Activated naive CD4-positive, alpha-beta T cell treated with Interleukin-2 at 50 U/mL for 16 hours (primary cell): ENCODE measurements around the gene CARD11.
"Not testable (repeated sequence)": the region's sequence is repeated elsewhere in the genome, so short reads cannot be mapped to it uniquely, and the experiment has no call there.

Source experiments
- DNase-seq: peaks from one replicate; pipeline ENCODE4 v3.0.0-alpha.2; 2020

The CARD11 gene

GRCh38 chr7:2922866-2923265 is 120.8 kb downstream of the CARD11 start:
- DNase-seq, result no peak

- no peak for DNase-seq
Measured at GRCh38 chr7:2922348-2922691, 121.3 kb downstream of the CARD11 start.

GRCh38 chr7:2921653-2922347 is 121.9 kb downstream of the CARD11 start:
- no peak for DNase-seq

GRCh38 chr7:2920956-2921652 is 122.6 kb downstream of the CARD11 start:
- no peak for DNase-seq

GRCh38 chr7:2920480-2920879 is 123.2 kb downstream of the CARD11 start:
- not testable (repeated sequence) for DNase-seq

- no peak for DNase-seq
Measured at GRCh38 chr7:2920041-2920440, 123.6 kb downstream of the CARD11 start.

- DNase-seq, result no peak
Measured at GRCh38 chr7:2919256-2919655, 124.4 kb downstream of the CARD11 start.

GRCh38 chr7:2918406-2918805 is 125.3 kb downstream of the CARD11 start:
- no peak for DNase-seq

- no peak for DNase-seq
Measured at GRCh38 chr7:2915023-2915422, 128.6 kb downstream of the CARD11 start.

- DNase-seq, result no peak
Measured at GRCh38 chr7:2913760-2914387, 129.8 kb downstream of the CARD11 start.

GRCh38 chr7:2912684-2913439 is 130.8 kb downstream of the CARD11 start:
- DNase-seq, result no peak

GRCh38 chr7:2911466-2911865 is 132.2 kb downstream of the CARD11 start:
- no peak for DNase-seq

- DNase-seq, result no peak
Measured at GRCh38 chr7:2909471-2910039, 134.1 kb downstream of the CARD11 start.

- DNase-seq, result no peak
Measured at GRCh38 chr7:2909043-2909442, 134.6 kb downstream of the CARD11 start.

GRCh38 chr7:2908103-2908683 is 135.5 kb downstream of the CARD11 start:
- DNase-seq, result no peak

GRCh38 chr7:2906197-2906931 is 137.3 kb downstream of the CARD11 start:
- no peak for DNase-seq

GRCh38 chr7:2905500-2905899 is 138.2 kb downstream of the CARD11 start:
- DNase-seq, result no peak

- DNase-seq, result no peak
Measured at GRCh38 chr7:2905027-2905426, 138.6 kb downstream of the CARD11 start.

GRCh38 chr7:2904202-2904601 is 139.5 kb downstream of the CARD11 start:
- DNase-seq, result no peak

- no peak for DNase-seq
Measured at GRCh38 chr7:2903682-2904162, 139.9 kb downstream of the CARD11 start.

- no peak for DNase-seq
Measured at GRCh38 chr7:2897023-2897422, 146.6 kb downstream of the CARD11 start.

- no peak for DNase-seq
Measured at GRCh38 chr7:2896131-2896530, 147.5 kb downstream of the CARD11 start.
